ENCODE measurements around the gene GLT6D1. TPM values are rescaled to one million over a fixed set of nuclear protein-coding genes. Genes with fewer than 3 reads are reported as not detected.

The GLT6D1 gene
- total RNA-seq, 1 experiment from 2014 or later = not detected

DNA sequence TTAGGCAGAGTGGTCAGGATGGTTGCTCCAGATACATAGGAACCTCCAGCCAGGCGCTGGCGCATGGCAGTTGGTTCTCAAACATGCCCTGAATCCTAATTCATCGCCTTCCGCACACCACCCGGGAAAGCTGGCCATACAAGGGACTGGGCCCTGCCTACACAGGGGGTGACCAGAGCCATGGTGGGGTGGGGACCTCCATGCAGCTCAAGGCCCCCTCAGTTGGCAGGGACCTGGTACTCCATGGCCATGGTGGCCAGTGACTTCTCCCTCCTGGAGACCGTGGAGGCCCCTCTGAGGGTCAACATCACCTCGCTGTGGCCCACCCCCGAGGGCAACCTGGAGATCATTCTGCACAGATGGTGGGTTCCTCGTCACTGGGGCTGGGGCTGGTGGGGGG lies 51.0 kb downstream of the GLT6D1 start:
- TF ChIP-seq, protein P1, sequence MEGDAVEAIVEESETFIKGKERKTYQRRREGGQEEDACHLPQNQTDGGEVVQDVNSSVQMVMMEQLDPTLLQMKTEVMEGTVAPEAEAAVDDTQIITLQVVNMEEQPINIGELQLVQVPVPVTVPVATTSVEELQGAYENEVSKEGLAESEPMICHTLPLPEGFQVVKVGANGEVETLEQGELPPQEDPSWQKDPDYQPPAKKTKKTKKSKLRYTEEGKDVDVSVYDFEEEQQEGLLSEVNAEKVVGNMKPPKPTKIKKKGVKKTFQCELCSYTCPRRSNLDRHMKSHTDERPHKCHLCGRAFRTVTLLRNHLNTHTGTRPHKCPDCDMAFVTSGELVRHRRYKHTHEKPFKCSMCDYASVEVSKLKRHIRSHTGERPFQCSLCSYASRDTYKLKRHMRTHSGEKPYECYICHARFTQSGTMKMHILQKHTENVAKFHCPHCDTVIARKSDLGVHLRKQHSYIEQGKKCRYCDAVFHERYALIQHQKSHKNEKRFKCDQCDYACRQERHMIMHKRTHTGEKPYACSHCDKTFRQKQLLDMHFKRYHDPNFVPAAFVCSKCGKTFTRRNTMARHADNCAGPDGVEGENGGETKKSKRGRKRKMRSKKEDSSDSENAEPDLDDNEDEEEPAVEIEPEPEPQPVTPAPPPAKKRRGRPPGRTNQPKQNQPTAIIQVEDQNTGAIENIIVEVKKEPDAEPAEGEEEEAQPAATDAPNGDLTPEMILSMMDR (conservative IDR thresholded peaks at IDR 0.05) = no peak
- TF ChIP-seq EZH2 (IDR thresholded peaks at IDR 0.05; ENCODE audit: low read depth) = no peak
- peaks cover 57% of the 10 kb centered on the region for H3K27me3 ChIP-seq (ENCODE audit: insufficient read depth, low read depth)
- no peak overlapping the region for H3K4me2 ChIP-seq
- H3K79me2 ChIP-seq (ENCODE audit: low read depth) = no peaks in the 10 kb centered on the region
- H3K4me1 ChIP-seq (replicated peaks; ENCODE audit: insufficient read depth) = no peaks in the 10 kb centered on the region
- intact Hi-C loops (cut with micrococcal nuclease; ENCODE audit: unreplicated experiment) = no loop called here
- CTCF ChIA-PET = interaction anchor here (0.7 kb wide), 1 partner anchor 10 kb away, joined by 10 read pairs; no protein-coding TSS in a partner anchor
- H3F3A ChIP-seq (ENCODE audit: insufficient read depth, low read depth) = no peaks in the 10 kb centered on the region
- H3K9me2 ChIP-seq (ENCODE audit: insufficient read depth) = no peaks in the 10 kb centered on the region
- BruUV-seq (replicated peaks) = no TSS peak
- no peaks in the 10 kb centered on the region for H4K20me1 ChIP-seq (ENCODE audit: insufficient read depth)
- DNase-seq = no peak
- no peaks in the 10 kb centered on the region for H3K36me3 ChIP-seq (ENCODE audit: low read depth)
- H3K9me3 ChIP-seq (ENCODE audit: insufficient read depth, low read depth) = no peaks in the 10 kb centered on the region
- no peak overlapping the region for H3K27ac ChIP-seq
- H3K4me3 ChIP-seq = no peak overlapping the region
- POLR2A ChIA-PET (ENCODE audit: unreplicated experiment) = no interaction called here
- no peak overlapping the region for H2AFZ ChIP-seq

- Histone ChIP-seq H2AFZ (no peak overlapping the region), H3K27me3 (ENCODE audit: insufficient read depth, low read depth) (peaks cover 57% of the 10 kb centered on the region)
These were observed 51.7 kb downstream of the GLT6D1 start for GRCh38 chr9:135587658-135588057.

DNA sequence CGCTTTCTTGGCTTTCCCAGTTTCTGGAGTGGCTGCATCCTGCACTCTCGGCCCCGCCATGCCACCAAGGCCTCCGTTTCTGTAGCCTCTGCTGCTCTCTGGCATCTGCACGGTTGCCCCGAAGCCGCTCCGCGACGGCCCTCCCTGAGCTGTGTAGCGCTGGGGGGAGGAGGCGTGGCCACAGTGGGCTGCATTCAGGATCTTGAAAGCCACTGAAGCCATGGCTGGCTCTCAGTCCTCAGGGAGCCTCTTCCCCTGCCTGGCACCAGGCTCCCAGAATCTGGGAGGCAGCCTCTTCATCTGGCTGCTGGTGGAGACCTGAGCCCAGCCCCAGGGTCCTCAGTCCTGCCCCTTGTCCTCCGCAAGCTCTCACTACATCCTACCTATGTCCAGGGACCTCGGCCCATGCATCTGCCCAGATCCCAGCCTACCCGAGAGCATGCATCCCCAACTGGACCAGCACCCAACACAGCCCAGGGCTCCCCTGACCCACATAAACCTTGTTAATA lies 52.7 kb downstream of the GLT6D1 start:
- peaks cover 61% of the 10 kb centered on the region for H3K27me3 ChIP-seq (ENCODE audit: insufficient read depth, low read depth)
- CTCF ChIA-PET = no interaction called here
- H3K9me2 ChIP-seq (ENCODE audit: insufficient read depth) = no peaks in the 10 kb centered on the region
- no TSS peak for BruUV-seq (replicated peaks)
- no peak overlapping the region for H3K27ac ChIP-seq
- H2AFZ ChIP-seq = no peak overlapping the region
- no peaks in the 10 kb centered on the region for H3K9me3 ChIP-seq (ENCODE audit: insufficient read depth, low read depth)
- intact Hi-C loops (cut with micrococcal nuclease; ENCODE audit: unreplicated experiment) = no loop called here
- no peaks in the 10 kb centered on the region for H3F3A ChIP-seq (ENCODE audit: insufficient read depth, low read depth)
- POLR2A ChIA-PET (ENCODE audit: unreplicated experiment) = no interaction called here
- no peaks in the 10 kb centered on the region for H4K20me1 ChIP-seq (ENCODE audit: insufficient read depth)
- no peaks in the 10 kb centered on the region for H3K79me2 ChIP-seq (ENCODE audit: low read depth)
- no peaks in the 10 kb centered on the region for H3K4me1 ChIP-seq (replicated peaks; ENCODE audit: insufficient read depth)
- TF ChIP-seq, protein P1 (conservative IDR thresholded peaks at IDR 0.05) = no peak
- TF ChIP-seq EZH2 (IDR thresholded peaks at IDR 0.05; ENCODE audit: low read depth) = no peak
- H3K4me2 ChIP-seq = no peak overlapping the region
- no peak overlapping the region for H3K4me3 ChIP-seq
- no peak for DNase-seq
- H3K36me3 ChIP-seq (ENCODE audit: low read depth) = no peaks in the 10 kb centered on the region

More at GRCh38 chr9:135587658-135588057, 51.7 kb downstream of the GLT6D1 start:
- intact Hi-C loops (cut with micrococcal nuclease; ENCODE audit: unreplicated experiment) = no loop called here
- H3K36me3 ChIP-seq (ENCODE audit: low read depth) = no peaks in the 10 kb centered on the region
- DNase-seq = no peak
- no peaks in the 10 kb centered on the region for H3K79me2 ChIP-seq (ENCODE audit: low read depth)
- BruUV-seq (replicated peaks) = no TSS peak
- no peaks in the 10 kb centered on the region for H3K9me3 ChIP-seq (ENCODE audit: insufficient read depth, low read depth)
- ChIA-PET CTCF (no interaction called here), POLR2A (ENCODE audit: unreplicated experiment) (no interaction called here)
- H3K9me2 ChIP-seq (ENCODE audit: insufficient read depth) = no peaks in the 10 kb centered on the region
- H3K27ac ChIP-seq = no peak overlapping the region
- H3K4me3 ChIP-seq = no peak overlapping the region
- H3K4me1 ChIP-seq (replicated peaks; ENCODE audit: insufficient read depth) = no peaks in the 10 kb centered on the region
- no peak overlapping the region for H3K4me2 ChIP-seq
- no peaks in the 10 kb centered on the region for H4K20me1 ChIP-seq (ENCODE audit: insufficient read depth)
- no peak for TF ChIP-seq EZH2 (IDR thresholded peaks at IDR 0.05; ENCODE audit: low read depth)
- TF ChIP-seq, protein P1 (conservative IDR thresholded peaks at IDR 0.05) = no peak
- H3F3A ChIP-seq (ENCODE audit: insufficient read depth, low read depth) = no peaks in the 10 kb centered on the region

Data from PC-9 (cell line).